Smooth muscle cell (in vitro differentiated cells): ENCODE data around the gene BCL2. TPM values are rescaled to one million over a fixed set of nuclear protein-coding genes. Genes with fewer than 3 reads are reported as not detected.

ENCODE experiments used
- DNase-seq: peaks from one replicate; lab custom pipeline; 2025; ENCODE audit not compliant: unreplicated experiment; lab: John Stamatoyannopoulos, UW
- H2AFZ ChIP-seq: fragments of 200-600 bp; sonication (generic); 2 replicates; pipeline ENCODE4 v1.6.0; 2016; ENCODE audit warnings: antibody characterized with exemption, low read depth, mild to moderate bottlenecking
- H3F3A ChIP-seq: fragments of 200-600 bp; sonication (generic); 2 replicates; pipeline ENCODE4 v1.6.0; 2017; ENCODE audit warnings: antibody characterized with exemption, low read depth
- H3K27ac ChIP-seq: fragments of 200-600 bp; sonication (generic); 2 replicates; pipeline ENCODE4 v1.5.1; 2016; ENCODE audit warnings: low read depth, mild to moderate bottlenecking
- H3K27me3 ChIP-seq: fragments of 200-600 bp; sonication (generic); 2 replicates; pipeline ENCODE4 v1.6.1; 2016; ENCODE audit warnings: low read depth, mild to moderate bottlenecking
- H3K36me3 ChIP-seq: fragments of 200-600 bp; sonication (generic); 2 replicates; pipeline ENCODE4 v1.5.1; 2016; ENCODE audit warnings: low read depth
- H3K4me1 ChIP-seq: fragments of 200-600 bp; sonication (generic); 2 replicates; pipeline ENCODE4 v1.5.1; 2016; ENCODE audit warnings: low read depth
- H3K4me2 ChIP-seq: fragments of 200-600 bp; sonication (generic); 2 replicates; pipeline ENCODE4 v1.6.0; 2016; ENCODE audit warnings: mild to moderate bottlenecking
- H3K4me3 ChIP-seq: fragments of 200-600 bp; sonication (generic); 2 replicates; pipeline ENCODE4 v1.5.1; 2016; ENCODE audit warnings: mild to moderate bottlenecking
- H3K79me2 ChIP-seq: fragments of 200-600 bp; sonication (generic); 2 replicates; pipeline ENCODE4 v1.6.0; 2016; ENCODE audit warnings: low read depth, mild to moderate bottlenecking
- H3K9ac ChIP-seq: fragments of 200-600 bp; sonication (generic); 2 replicates; pipeline ENCODE4 v1.6.0; 2016; ENCODE audit warnings: low read depth
- H3K9me3 ChIP-seq: fragments of 200-600 bp; sonication (generic); replicated peaks from 2 replicates; pipeline ENCODE4 v1.5.1; 2016; ENCODE audit warnings: low read depth
- H4K20me1 ChIP-seq: fragments of 200-600 bp; sonication (generic); 2 replicates; pipeline ENCODE4 v1.6.0; 2016; ENCODE audit warnings: low read depth
- WGBS: methylation state at CpG from one replicate; pipeline ENCODE4 v1.1.7; 2016; ENCODE audit warnings: low lambda C conversion rate; 5-methylcytosine and 5-hydroxymethylcytosine counted together
- polyA plus RNA-seq: library from polyadenylated mRNA; unstranded; fragments of >200 nt; fragmentation: Nextera tagmentation; extraction: Ambion mirVana; gene quantifications from 2 replicates; pipeline ENCODE4 v1.2.1, GENCODE V29; 2016
- total RNA-seq: library from RNA; depleted of rRNA; stranded (reverse); fragments of >200 nt; gene quantifications from 2 replicates; pipeline ENCODE4 v1.2.3, GENCODE V29; 2014
- TF ChIP-seq, protein P1 (sequence below): fragments of 200-600 bp; sonication (generic); IDR thresholded peaks from 2 replicates; pipeline ENCODE4 v1.5.1; 2017; ENCODE audit warnings: borderline replicate concordance, mild to moderate bottlenecking, antibody characterized with exemption; ENCODE audit not compliant: insufficient read depth, poor library complexity, severe bottlenecking

The BCL2 gene
- total and polyA plus RNA-seq, 2 experiments from 2014 or later = 0.85 TPM; not detected in 1

DNA sequence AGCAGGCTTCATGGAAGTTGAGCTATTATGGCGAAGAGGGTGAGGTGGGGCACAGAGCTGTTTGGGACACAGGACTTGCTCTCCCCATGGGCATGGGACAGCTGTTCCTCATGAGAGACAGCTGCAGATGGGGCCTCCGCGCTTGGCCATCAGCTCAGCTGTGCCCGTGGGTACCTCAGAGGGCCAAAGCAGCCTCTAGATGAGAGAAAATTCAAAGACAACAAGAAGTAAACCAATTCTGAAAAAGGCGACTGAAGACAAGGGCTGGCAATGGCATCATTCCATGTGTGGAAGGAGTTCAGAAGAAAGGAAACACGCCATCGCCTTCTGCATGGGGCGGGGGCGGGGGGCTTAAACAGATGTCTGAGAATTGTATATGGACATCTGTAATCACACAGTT, 136.2 kb downstream of the BCL2 start:
- no peaks in the 10 kb centered on the region for H3K36me3 ChIP-seq
- H3K4me1 ChIP-seq = no peaks in the 10 kb centered on the region
- peaks cover 53% of the 10 kb centered on the region for H3K27me3 ChIP-seq
- H3K27ac ChIP-seq = no peak overlapping the region
- DNase-seq = no peak
- no peaks in the 10 kb centered on the region for H3K9me3 ChIP-seq
- TF ChIP-seq, protein P1, sequence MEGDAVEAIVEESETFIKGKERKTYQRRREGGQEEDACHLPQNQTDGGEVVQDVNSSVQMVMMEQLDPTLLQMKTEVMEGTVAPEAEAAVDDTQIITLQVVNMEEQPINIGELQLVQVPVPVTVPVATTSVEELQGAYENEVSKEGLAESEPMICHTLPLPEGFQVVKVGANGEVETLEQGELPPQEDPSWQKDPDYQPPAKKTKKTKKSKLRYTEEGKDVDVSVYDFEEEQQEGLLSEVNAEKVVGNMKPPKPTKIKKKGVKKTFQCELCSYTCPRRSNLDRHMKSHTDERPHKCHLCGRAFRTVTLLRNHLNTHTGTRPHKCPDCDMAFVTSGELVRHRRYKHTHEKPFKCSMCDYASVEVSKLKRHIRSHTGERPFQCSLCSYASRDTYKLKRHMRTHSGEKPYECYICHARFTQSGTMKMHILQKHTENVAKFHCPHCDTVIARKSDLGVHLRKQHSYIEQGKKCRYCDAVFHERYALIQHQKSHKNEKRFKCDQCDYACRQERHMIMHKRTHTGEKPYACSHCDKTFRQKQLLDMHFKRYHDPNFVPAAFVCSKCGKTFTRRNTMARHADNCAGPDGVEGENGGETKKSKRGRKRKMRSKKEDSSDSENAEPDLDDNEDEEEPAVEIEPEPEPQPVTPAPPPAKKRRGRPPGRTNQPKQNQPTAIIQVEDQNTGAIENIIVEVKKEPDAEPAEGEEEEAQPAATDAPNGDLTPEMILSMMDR = no peak
- no peaks in the 10 kb centered on the region for H3K79me2 ChIP-seq
- 92% methylated on average over 9 of the region's 9 CpGs for WGBS
- no peak overlapping the region for H3K4me2 ChIP-seq
- H4K20me1 ChIP-seq = no peaks in the 10 kb centered on the region
- no peaks in the 10 kb centered on the region for H3F3A ChIP-seq
- no peak overlapping the region for H3K4me3 ChIP-seq
- H3K9ac ChIP-seq = no peak overlapping the region
- no peak overlapping the region for H2AFZ ChIP-seq

DNA sequence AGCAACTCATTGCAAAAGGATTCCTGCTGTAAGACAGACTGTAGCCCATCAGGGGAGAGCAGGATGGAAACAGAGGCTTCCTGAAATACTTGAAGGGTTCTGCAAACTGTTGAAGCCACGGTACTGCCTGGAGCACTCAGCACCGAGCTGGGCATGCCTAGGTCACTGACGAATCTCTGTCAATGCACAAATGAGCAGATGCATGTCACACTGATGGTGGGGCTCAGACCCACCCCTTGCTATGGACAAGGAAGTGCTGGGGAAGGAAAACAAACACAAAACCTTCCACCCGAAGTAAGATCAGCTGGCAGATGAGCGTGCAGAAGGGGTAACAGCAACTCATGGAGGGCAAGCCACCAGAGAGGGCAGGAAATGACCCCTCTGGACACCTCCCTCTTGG, 136.7 kb downstream of the BCL2 start:
- WGBS = 82% methylated on average over 5 of the region's 5 CpGs
- peaks cover 53% of the 10 kb centered on the region for H3K27me3 ChIP-seq
- H3K9ac ChIP-seq = no peak overlapping the region
- H3K79me2 ChIP-seq = no peaks in the 10 kb centered on the region
- H3F3A ChIP-seq = no peaks in the 10 kb centered on the region
- no peaks in the 10 kb centered on the region for H4K20me1 ChIP-seq
- H3K9me3 ChIP-seq = no peaks in the 10 kb centered on the region
- H3K4me3 ChIP-seq = no peak overlapping the region
- no peak overlapping the region for H2AFZ ChIP-seq
- no peak for DNase-seq
- TF ChIP-seq, protein P1 = no peak
- no peak overlapping the region for H3K4me2 ChIP-seq
- H3K36me3 ChIP-seq = no peaks in the 10 kb centered on the region
- H3K27ac ChIP-seq = no peak overlapping the region
- no peaks in the 10 kb centered on the region for H3K4me1 ChIP-seq

DNA sequence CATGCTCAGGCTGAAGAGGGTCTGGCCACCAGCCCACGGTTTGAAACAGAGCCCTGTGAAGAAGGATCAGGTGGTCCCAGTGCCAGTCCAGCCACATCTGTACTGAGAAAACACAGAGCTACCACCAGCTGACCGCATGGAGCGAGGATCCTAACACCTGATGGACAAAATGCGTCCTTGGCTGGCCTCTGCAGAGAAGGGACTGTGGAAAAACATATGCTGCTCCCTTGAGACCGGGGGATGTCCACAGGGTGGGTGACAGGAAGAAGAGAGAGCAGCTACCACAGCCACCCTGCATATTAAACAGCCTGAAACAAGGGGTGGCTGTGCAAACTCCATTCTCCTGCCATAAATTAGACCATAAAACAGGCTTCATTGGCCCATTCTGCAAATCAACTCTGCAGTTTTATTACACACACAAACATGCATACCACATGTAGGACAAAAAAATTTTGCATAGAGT, 137.2 kb downstream of the BCL2 start:
- WGBS = 88% methylated on average over 5 of the region's 5 CpGs
- H3F3A ChIP-seq = no peaks in the 10 kb centered on the region
- H3K27ac ChIP-seq = no peak overlapping the region

More for the DNA sequence above, 137.2 kb downstream of the BCL2 start:
- TF ChIP-seq, protein P1 = no peak
- no peaks in the 10 kb centered on the region for H3K4me1 ChIP-seq
- no peaks in the 10 kb centered on the region for H3K9me3 ChIP-seq
- peaks cover 53% of the 10 kb centered on the region for H3K27me3 ChIP-seq
- no peaks in the 10 kb centered on the region for H3K79me2 ChIP-seq
- no peak for DNase-seq
- H2AFZ ChIP-seq = no peak overlapping the region
- no peaks in the 10 kb centered on the region for H3K36me3 ChIP-seq
- no peak overlapping the region for H3K4me3 ChIP-seq
- no peak overlapping the region for H3K9ac ChIP-seq
- no peaks in the 10 kb centered on the region for H4K20me1 ChIP-seq
- H3K4me2 ChIP-seq = no peak overlapping the region
